Left ventricle myocardium inferior (tissue), 1 donor: Measurements from ENCODE around the gene PRR35. TPM values are rescaled to one million over a fixed set of nuclear protein-coding genes. Genes with fewer than 3 reads are reported as not detected.

Source experiments
- DNase-seq: peaks from one replicate; pipeline ENCODE4 v3.0.0-alpha.2; 2020
- H3K27ac ChIP-seq: fragments of 200-600 bp; replicated peaks from 2 replicates; pipeline ENCODE4 v1.8.0; 2021
- H3K27me3 ChIP-seq: fragments of 200-600 bp; 2 replicates; pipeline ENCODE4 v1.8.0; 2021; ENCODE audit warnings: low read depth
- H3K36me3 ChIP-seq: fragments of 200-600 bp; 2 replicates; pipeline ENCODE4 v1.8.0; 2021
- H3K4me1 ChIP-seq: fragments of 200-600 bp; 2 replicates; pipeline ENCODE4 v1.8.0; 2021
- H3K4me3 ChIP-seq: fragments of 200-600 bp; 2 replicates; pipeline ENCODE4 v1.8.0; 2021; ENCODE audit warnings: mild to moderate bottlenecking, moderate library complexity
- H3K9me3 ChIP-seq: fragments of 200-600 bp; replicated peaks from 2 replicates; pipeline ENCODE4 v1.8.0; 2021
- intact Hi-C: fragments of 100-400 bp; cut with micrococcal nuclease; formaldehyde crosslinking; loops from one replicate; pipeline ENCODE4 v1.11.0; 2022
- total RNA-seq: library from RNA; stranded (reverse); fragmentation: NEBNext Ultra II Directional; extraction: Animal tissue kit (Norgen Biotek cat#: 25700); gene quantifications from one replicate; pipeline ENCODE4 v1.2.1, GENCODE V29; 2021
- TF ChIP-seq, protein P1 (sequence below): fragments of 200-600 bp; IDR thresholded peaks from 2 replicates; pipeline ENCODE4 v1.8.0; 2021; ENCODE audit warnings: antibody characterized with exemption, mild to moderate bottlenecking, borderline replicate concordance
- donor health status: DM: no; HTN: yes; CAD: no; lungs with severe emphysema.

Gene PRR35
- total RNA-seq, 1 donor from 2014 or later: not detected

DNA sequence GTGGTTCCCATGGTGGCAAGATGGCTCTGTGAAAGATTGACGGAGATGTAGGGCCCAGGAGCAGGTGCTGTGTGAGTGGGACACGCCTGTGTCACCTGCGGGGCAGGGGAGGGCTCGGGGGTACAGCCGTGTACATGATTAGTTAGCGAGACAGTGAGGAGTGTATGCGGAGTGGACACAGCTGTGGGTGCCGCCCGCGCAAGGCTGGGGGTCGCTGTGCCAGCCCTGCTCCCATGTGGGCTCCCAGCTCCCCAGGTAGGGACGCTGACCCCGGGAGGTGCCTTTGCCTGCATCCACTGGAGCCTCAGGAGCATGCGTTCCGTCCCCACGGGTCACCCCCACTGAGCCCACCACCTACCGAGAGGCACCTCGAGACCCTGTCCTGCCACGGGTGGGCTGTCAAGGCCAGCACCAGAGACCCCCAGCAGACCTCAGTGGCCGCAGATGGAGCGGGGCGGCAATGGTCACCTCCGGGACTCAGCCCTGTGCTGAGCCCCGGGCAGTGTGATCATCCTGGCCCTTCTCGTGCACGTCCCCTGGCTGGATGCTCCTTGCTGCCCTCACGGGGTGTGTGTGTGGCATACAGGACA lies 25.2 kb upstream of the PRR35 start:
- no peaks in the 10 kb centered on the region for H3K9me3 ChIP-seq
- H3K27ac ChIP-seq: no peak overlapping the region
- peaks cover 12% of the 10 kb centered on the region for H3K36me3 ChIP-seq
- TF ChIP-seq, protein P1, sequence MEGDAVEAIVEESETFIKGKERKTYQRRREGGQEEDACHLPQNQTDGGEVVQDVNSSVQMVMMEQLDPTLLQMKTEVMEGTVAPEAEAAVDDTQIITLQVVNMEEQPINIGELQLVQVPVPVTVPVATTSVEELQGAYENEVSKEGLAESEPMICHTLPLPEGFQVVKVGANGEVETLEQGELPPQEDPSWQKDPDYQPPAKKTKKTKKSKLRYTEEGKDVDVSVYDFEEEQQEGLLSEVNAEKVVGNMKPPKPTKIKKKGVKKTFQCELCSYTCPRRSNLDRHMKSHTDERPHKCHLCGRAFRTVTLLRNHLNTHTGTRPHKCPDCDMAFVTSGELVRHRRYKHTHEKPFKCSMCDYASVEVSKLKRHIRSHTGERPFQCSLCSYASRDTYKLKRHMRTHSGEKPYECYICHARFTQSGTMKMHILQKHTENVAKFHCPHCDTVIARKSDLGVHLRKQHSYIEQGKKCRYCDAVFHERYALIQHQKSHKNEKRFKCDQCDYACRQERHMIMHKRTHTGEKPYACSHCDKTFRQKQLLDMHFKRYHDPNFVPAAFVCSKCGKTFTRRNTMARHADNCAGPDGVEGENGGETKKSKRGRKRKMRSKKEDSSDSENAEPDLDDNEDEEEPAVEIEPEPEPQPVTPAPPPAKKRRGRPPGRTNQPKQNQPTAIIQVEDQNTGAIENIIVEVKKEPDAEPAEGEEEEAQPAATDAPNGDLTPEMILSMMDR: no peak
- intact Hi-C loops: no loop called here
- no peak for DNase-seq
- H3K27me3 ChIP-seq: no peaks in the 10 kb centered on the region
- H3K4me1 ChIP-seq: peaks cover 45% of the 10 kb centered on the region
- H3K4me3 ChIP-seq: no peak overlapping the region

DNA sequence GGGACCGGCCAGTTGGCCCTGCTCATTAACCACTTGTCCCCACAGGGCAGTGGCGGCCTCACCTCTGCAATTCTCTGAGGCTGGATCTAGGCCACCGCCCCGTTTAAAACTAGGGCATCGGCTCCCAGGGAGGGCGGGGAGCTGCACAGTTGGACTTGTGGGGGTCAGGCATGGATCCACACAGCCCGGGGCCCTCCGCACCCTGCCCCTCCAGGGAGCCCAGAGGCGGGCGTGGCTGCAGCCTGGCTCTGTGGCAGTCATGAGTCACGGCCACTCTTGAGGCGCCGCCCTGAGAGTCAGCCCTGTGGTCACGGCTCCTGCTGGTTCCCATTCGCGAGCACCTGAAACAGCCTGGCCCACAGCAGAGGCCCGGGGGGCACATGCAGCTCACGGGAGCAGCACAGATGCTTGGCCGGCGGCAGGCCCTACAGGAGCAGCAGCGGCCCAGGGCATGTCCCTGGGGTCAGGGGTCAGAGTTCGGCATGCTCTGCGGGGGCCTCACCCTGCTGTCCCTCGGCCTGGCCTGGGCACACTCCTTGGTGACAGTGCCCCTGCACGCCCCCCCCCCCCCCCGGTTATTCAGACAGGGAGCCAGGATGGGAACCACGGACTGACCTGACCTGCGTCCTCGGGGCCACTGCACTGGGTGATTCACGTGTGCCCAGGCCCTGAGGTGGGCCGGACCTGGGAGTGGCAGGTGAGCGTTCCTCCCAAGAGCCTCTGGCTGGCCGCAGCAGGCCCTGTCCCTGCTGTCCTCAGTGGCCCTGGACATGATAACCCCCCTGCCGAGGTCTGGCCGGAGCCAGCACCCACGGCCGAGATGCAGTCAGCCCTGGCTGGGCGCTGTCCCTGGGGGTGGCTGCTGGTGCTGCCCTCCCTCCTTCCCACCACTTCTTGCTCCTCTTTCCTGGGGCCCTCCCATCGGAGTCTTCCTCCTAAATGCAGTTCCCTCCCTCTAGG lies 24.5 kb upstream of the PRR35 start:
- Histone ChIP-seq H3K27me3 (no peaks in the 10 kb centered on the region), H3K9me3 (no peaks in the 10 kb centered on the region), H3K4me1 (peaks cover 38% of the 10 kb centered on the region), H3K36me3 (peaks cover 20% of the 10 kb centered on the region), H3K4me3 (no peak overlapping the region), H3K27ac (no peak overlapping the region)
- TF ChIP-seq, protein P1: no peak
- intact Hi-C loops: no loop called here
- DNase-seq: no peak

DNA sequence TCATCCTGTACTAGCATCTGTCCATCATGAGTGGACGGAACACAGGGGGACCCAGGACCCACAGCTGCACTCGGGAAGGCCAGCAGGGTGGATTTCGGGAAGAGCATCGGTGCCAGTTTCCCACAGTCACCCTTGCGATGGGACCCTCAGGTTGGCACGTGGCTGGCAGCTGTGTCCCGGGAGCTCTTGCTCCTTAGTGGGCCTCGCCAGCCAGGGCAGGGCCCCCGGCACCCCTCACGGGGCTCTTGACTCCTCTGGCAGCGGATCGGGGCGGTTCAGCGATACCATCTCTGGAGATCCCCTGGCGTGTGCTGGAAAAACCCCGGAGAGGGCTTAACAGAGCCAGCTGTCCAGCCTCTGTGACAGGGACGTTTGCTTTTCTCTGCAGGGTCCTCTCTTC lies 23.4 kb upstream of the PRR35 start:
- TF ChIP-seq, protein P1: no peak
- intact Hi-C loops: no loop called here
- Histone ChIP-seq H3K36me3 (peaks cover 23% of the 10 kb centered on the region), H3K4me3 (no peak overlapping the region), H3K4me1 (peaks cover 30% of the 10 kb centered on the region), H3K9me3 (no peaks in the 10 kb centered on the region), H3K27me3 (no peaks in the 10 kb centered on the region), H3K27ac (no peak overlapping the region)
- no peak for DNase-seq

DNA sequence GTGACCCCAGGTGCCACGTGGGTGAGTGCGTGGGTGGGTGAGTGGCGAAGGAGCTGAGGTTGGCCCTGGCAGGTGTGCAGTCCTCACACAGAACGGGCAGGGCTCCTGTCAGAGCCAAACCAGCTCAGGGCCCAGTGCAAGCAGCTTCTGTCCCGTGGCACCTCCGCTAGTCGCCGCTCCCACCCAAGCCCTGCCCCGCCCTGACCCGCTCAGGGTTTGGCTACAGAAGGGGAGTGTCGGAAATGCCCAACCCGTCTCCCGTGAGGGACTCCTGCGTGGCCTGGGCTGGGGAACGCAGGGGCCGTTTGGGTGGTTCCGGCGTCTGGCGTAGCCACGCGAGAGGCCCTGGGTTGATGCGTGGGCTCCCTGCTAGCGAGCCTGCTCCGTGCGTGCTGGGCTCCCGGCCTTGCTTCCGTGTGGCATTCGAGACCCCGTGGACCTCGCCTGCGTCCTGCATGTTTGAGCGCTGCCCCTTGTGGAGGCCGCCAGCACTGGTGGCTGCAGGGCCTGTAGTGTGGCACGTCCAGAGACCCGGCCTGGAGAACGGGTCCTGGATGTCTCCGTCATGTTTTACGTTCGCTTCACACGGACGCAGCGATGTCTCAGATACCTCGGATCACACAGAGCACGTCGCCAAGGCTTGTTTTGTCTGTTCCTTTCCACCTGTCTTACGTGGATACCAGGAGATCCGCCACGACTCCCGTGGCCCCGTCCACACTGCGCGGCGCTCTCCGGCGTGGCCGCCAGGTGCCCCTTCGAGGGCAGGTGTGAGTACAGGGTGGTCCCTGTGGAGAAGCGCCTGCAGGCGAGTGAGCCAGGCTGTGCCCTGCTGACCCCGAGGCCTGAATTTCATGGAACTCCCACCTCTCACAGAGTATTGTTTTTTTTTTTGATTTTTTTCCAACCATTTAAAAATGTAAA lies 22.5 kb upstream of the PRR35 start:
- TF ChIP-seq, protein P1: no peak
- intact Hi-C loops: no loop called here
- no peaks in the 10 kb centered on the region for H3K9me3 ChIP-seq
- no peaks in the 10 kb centered on the region for H3K27me3 ChIP-seq
- H3K36me3 ChIP-seq: peaks cover 23% of the 10 kb centered on the region
- peaks cover 26% of the 10 kb centered on the region for H3K4me1 ChIP-seq
- H3K4me3 ChIP-seq: no peak overlapping the region
- H3K27ac ChIP-seq: no peak overlapping the region
- no peak for DNase-seq

DNA sequence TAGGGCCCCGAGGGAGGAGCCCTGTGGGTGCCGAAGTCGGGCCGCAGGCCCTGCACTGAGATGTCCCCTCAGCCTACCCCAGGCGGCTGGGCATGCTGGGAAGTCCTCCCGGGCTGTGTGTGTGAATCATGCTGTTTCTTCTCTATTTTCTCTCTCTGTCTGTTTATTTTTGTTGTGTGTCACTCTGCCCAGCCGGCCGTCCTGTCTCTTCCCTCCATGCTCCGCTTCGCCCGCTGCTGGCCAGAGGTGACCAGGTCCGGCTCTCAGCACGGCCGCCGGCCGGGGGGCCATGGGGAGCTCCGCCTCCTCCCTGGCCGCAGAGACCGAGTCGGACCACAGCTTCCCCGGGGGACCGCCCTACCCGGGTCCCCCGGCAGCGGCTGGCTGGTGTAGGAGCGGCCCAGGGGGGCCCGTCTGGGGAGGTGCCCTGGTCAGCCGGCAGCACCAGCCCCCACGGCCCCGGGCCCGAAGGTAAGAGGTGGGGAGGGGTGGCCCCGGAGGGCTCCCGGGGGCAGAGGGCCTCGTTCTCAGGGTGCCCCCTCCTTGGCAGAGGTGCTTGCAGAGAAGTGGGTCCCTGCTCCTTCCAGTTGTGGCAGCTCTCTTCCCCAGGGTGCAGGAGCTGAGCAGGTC lies 20.2 kb upstream of the PRR35 start:
- H3K36me3 ChIP-seq: peaks cover 23% of the 10 kb centered on the region
- no peak for DNase-seq
- H3K27me3 ChIP-seq: no peaks in the 10 kb centered on the region
- no peak overlapping the region for H3K4me3 ChIP-seq
- H3K4me1 ChIP-seq: peaks cover 7% of the 10 kb centered on the region
- TF ChIP-seq, protein P1: no peak
- no peak overlapping the region for H3K27ac ChIP-seq
- intact Hi-C loops: no loop called here
- H3K9me3 ChIP-seq: no peaks in the 10 kb centered on the region
